Activated CD8-positive, alpha-beta T cell treated with anti-CD3 and anti-CD28 coated beads for 36 hours (primary cell): ENCODE data around the gene MEAF6. TPM values are rescaled to one million over a fixed set of nuclear protein-coding genes. Genes with fewer than 3 reads are reported as not detected.

Source experiments
- ATAC-seq: fragments of 200-7000 bp; cut with Tn5 transposase; one replicate; pipeline ENCODE4 v1.10.0; 2021; ENCODE audit warnings: mild to moderate bottlenecking, moderate library complexity
- CTCF ChIA-PET: fragments of 350-600 bp; sonication (Branson Sonifier 250); formaldehyde crosslinking; loops from one replicate; lab custom pipeline; 2021; ENCODE audit warnings: antibody characterized with exemption; lab: Charles Lee
- POLR2A ChIA-PET: fragments of 350-600 bp; sonication (Branson Sonifier 250); formaldehyde crosslinking; loops from one replicate; lab custom pipeline; 2021; ENCODE audit warnings: antibody characterized with exemption; lab: Charles Lee
- DNase-seq: peaks from one replicate; pipeline ENCODE4 v3.0.0-alpha.2; 2020
- H3K27ac Mint-ChIP-seq: one replicate; pipeline ENCODE4 v1.8.0; 2021; ENCODE audit warnings: mild to moderate bottlenecking, mixed read lengths
- H3K27me3 Mint-ChIP-seq: one replicate; pipeline ENCODE4 v1.8.0; 2021; ENCODE audit warnings: mixed read lengths
- H3K36me3 Mint-ChIP-seq: one replicate; pipeline ENCODE4 v1.8.0; 2021; ENCODE audit warnings: low read depth, mixed read lengths
- H3K4me1 Mint-ChIP-seq: one replicate; pipeline ENCODE4 v1.8.0; 2021; ENCODE audit warnings: low read depth, mixed read lengths
- H3K4me3 Mint-ChIP-seq: one replicate; pipeline ENCODE4 v1.8.0; 2021; ENCODE audit warnings: mild to moderate bottlenecking, moderate library complexity, mixed read lengths
- H3K9me3 Mint-ChIP-seq: one replicate; pipeline ENCODE4 v1.8.0; 2021; ENCODE audit warnings: mixed read lengths
- intact Hi-C: fragments of 100-400 bp; cut with micrococcal nuclease; formaldehyde crosslinking; loops from one replicate; pipeline ENCODE4 v1.10.0; 2022
- total RNA-seq, 2 experiments: library from RNA; stranded (reverse); gene quantifications; one replicate each; pipeline ENCODE4 v1.2.3, GENCODE V29; 2021
- TF ChIP-seq, protein P1 (sequence below): fragments of 200-600 bp; IDR thresholded peaks from one replicate; pipeline ENCODE4 v1.8.0; 2022; ENCODE audit warnings: antibody characterized with exemption, mild to moderate bottlenecking

MEAF6 gene
- total RNA-seq, 2 experiments from 2014 or later = 74.0 to 76.3 TPM

DNA sequence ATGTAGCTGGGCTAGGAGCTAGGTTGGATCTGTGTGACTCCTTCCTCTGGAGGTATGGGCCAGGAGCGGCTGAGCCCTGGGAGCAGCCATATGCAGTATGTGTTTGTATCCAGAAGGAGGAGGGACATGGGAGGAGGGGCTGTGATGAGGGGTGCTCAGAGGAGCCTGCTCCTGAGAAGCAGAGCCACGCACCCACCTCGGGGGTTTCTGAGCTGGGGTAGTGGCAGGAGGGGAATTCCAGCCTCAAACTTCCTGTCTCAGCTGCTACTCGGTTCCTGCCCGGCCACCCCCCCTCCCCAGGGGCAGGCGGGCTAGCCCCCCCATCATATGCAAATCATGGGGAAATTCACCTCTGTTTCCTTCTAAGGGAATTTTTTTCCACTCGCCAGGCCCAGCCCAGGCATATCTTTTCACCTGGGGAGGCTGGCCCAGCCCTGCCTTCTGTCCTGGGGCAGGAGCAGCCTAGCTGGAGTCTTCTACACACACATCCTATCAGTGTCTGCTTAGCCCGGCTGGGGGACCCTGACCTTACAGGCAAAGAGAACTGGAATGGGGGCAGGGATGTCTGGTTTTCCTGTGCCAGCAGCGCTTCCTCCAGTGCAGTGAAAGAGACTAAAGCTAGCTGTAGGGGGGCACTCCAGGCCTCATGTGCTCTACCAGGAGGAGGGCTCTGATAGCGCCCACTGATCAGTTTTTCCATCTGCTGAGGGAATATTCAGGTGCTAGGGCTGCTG, 37.2 kb downstream of the MEAF6 start:
- peak; percentile 29 for ATAC-seq
- Mint-ChIP-seq H3K4me1 (peaks cover 36% of the 10 kb centered on the region), H3K4me3 (peak overlapping the region; percentile 90), H3K27me3 (no peaks in the 10 kb centered on the region), H3K9me3 (no peaks in the 10 kb centered on the region), H3K27ac (peak overlapping the region; percentile 99), H3K36me3 (peaks cover 72% of the 10 kb centered on the region)
- peak; percentile 91 for DNase-seq
- ChIA-PET CTCF (interaction anchor here (1.0 to 8.9 kb wide), 5 partner anchors 9 to 37 kb away, joined by 3 to 112 read pairs (median 7); partner anchors contain the start of gene MEAF6), POLR2A (interaction anchor here (1.3 to 9.3 kb wide), 5 partner anchors 9 to 123 kb away, joined by 3 to 52 read pairs (median 5); partner anchors contain the start of gene MEAF6)
- intact Hi-C loops = no loop called here
- TF ChIP-seq, protein P1, sequence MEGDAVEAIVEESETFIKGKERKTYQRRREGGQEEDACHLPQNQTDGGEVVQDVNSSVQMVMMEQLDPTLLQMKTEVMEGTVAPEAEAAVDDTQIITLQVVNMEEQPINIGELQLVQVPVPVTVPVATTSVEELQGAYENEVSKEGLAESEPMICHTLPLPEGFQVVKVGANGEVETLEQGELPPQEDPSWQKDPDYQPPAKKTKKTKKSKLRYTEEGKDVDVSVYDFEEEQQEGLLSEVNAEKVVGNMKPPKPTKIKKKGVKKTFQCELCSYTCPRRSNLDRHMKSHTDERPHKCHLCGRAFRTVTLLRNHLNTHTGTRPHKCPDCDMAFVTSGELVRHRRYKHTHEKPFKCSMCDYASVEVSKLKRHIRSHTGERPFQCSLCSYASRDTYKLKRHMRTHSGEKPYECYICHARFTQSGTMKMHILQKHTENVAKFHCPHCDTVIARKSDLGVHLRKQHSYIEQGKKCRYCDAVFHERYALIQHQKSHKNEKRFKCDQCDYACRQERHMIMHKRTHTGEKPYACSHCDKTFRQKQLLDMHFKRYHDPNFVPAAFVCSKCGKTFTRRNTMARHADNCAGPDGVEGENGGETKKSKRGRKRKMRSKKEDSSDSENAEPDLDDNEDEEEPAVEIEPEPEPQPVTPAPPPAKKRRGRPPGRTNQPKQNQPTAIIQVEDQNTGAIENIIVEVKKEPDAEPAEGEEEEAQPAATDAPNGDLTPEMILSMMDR = no peak

DNA sequence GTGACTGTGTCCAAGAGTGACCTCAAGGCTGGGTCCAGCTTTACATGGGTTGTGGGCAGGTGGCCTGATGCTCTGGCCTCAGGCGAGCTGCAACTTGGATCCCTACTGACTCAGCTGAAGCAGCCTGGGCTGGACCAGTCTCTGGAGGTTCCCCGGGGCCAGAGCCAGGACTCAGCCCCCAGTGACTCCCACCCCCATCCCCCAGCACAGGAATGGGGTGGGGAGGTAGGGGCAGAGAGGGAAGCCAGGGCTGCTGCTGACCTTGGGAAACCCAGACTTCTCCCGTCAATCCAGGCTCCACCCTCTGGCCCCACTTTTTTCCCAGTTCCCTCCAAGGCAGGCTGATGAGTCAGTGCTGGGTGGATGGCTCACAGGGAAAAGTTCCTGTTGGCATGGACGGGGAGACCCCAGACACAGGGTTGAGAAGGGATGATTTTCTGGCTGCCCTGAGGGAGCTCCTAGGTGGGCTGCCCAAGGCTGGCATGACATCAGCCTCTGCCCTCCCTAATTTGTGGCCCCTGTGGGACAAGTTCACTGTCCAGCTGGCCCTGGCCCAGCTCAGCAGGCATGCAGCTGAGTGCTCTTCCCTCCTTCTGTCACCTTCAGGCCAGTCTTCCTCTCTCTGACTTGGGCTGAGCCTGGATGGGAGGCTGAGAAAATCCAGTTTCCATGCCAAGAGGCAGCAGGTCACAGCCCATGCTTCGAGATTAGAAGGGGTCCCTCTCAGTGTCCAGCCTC, 37.9 kb downstream of the MEAF6 start:
- H3K36me3 Mint-ChIP-seq = peaks cover 65% of the 10 kb centered on the region
- H3K9me3 Mint-ChIP-seq = no peaks in the 10 kb centered on the region
- H3K27me3 Mint-ChIP-seq = no peaks in the 10 kb centered on the region
- DNase-seq (peak; percentile 2), ATAC-seq (no peak)
- H3K4me3 Mint-ChIP-seq = peak overlapping the region; percentile 90
- H3K4me1 Mint-ChIP-seq = peaks cover 39% of the 10 kb centered on the region
- TF ChIP-seq, protein P1 = no peak
- ChIA-PET POLR2A (interaction anchor here (1.5 to 9.3 kb wide), 4 partner anchors 9 to 38 kb away, joined by 3 to 52 read pairs (median 25); partner anchors contain the start of gene MEAF6), CTCF (interaction anchor here (1.0 to 8.9 kb wide), 4 partner anchors 10 to 205 kb away, joined by 3 to 112 read pairs (median 46); partner anchors contain the start of gene MEAF6)
- intact Hi-C loops = no loop called here
- peak overlapping the region; percentile 99 for H3K27ac Mint-ChIP-seq

DNA sequence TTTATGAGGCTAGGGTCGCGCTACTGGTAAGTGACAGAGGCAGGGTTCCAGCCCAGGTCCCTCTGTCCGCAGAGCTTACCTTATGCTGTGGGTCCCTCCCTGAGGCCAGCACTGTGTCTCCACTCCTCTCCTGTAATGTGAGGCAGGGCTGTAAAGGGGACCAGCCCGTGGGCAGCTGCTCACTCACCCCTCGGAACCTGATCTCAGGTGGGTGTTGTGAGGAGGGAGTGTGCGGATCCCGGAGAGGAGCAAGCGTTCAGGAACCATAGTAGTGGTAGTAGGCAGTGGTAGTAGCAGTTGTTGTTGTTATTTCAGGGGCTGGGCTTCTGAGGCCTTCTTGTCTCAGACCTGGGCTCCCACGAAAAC, 38.5 kb downstream of the MEAF6 start:
- Mint-ChIP-seq H3K4me1 (peaks cover 38% of the 10 kb centered on the region), H3K27ac (peak overlapping the region; percentile 99), H3K27me3 (no peaks in the 10 kb centered on the region), H3K4me3 (peak overlapping the region; percentile 90), H3K9me3 (no peaks in the 10 kb centered on the region), H3K36me3 (peaks cover 59% of the 10 kb centered on the region)
- TF ChIP-seq, protein P1 = no peak
- intact Hi-C loops = no loop called here
- DNase-seq = peak; percentile 23
- CTCF ChIA-PET = interaction anchor here (0.8 to 8.9 kb wide), 5 partner anchors 10 to 554 kb away, joined by 3 to 112 read pairs (median 6); partner anchors contain the start of gene MEAF6
- POLR2A ChIA-PET = interaction anchor here (1.1 to 9.3 kb wide), 5 partner anchors 10 to 216 kb away, joined by 4 to 52 read pairs (median 15); partner anchors contain the start of genes CDCA8 and MEAF6
- ATAC-seq = no peak

DNA sequence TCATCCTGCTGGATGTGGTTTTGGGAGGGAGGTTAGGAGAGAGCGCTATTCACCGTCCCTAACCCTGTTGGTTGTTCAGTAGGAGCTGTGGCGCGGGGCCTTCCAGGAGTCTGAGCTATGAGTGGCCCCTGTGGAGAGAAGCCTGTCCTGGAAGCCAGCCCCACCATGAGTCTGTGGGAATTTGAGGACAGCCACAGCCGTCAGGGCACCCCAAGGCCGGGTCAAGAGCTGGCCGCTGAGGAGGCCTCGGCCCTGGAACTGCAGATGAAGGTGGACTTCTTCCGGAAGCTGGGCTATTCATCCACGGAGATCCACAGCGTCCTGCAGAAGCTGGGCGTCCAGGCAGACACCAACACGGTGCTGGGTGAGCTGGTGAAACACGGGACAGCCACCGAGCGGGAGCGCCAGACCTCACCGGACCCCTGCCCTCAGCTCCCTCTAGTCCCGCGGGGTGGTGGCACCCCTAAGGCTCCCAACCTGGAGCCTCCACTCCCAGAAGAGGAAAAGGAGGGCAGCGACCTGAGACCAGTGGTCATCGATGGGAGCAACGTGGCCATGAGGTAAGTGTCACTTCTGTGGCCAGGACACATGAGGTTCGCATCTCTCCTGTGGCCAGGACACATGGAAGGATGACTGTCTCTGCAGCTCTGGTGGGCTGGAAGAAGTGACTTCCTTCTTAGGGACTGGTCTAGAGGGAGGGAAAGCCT, 39.0 kb downstream of the MEAF6 start:
- H3K4me3 Mint-ChIP-seq = peak overlapping the region; percentile 90
- ChIA-PET CTCF (interaction anchor here (0.8 to 8.9 kb wide), 9 partner anchors 9 to 555 kb away, joined by 3 to 112 read pairs (median 3); partner anchors contain the start of genes MEAF6 and MTF1), POLR2A (interaction anchor here (0.9 to 9.3 kb wide), 7 partner anchors 10 to 216 kb away, joined by 3 to 52 read pairs (median 5); partner anchors contain the start of genes CDCA8 and MEAF6)
- H3K27ac Mint-ChIP-seq = peak overlapping the region; percentile 99
- TF ChIP-seq, protein P1 = no peak
- H3K36me3 Mint-ChIP-seq = peaks cover 54% of the 10 kb centered on the region
- DNase-seq (peak; percentile 21), ATAC-seq (no peak)
- H3K9me3 Mint-ChIP-seq = no peaks in the 10 kb centered on the region
- intact Hi-C loops = no loop called here
- no peaks in the 10 kb centered on the region for H3K27me3 Mint-ChIP-seq
- H3K4me1 Mint-ChIP-seq = peaks cover 33% of the 10 kb centered on the region
